H9 (cell line): ENCODE measurements around the gene ZWILCH. TPM values are rescaled to one million over a fixed set of nuclear protein-coding genes. Genes with fewer than 3 reads are reported as not detected.

ENCODE experiments used
- DNase-seq: peaks from one replicate; pipeline ENCODE4 v3.0.0-alpha.2; 2017
- H2AFZ ChIP-seq: one replicate; pipeline ENCODE4 v1.6.1; 2013; ENCODE audit warnings: mild to moderate bottlenecking, low read length, control low read depth, moderate library complexity
- H2AK5ac ChIP-seq: 2 replicates; pipeline ENCODE4 v1.6.1; 2013; ENCODE audit warnings: low read length, control low read depth, mixed read lengths; ENCODE audit not compliant: insufficient read length
- H2BK120ac ChIP-seq: one replicate; pipeline ENCODE4 v1.6.1; 2013; ENCODE audit warnings: low read depth, mild to moderate bottlenecking, low read length, control low read depth, inconsistent platforms; ENCODE audit not compliant: poor library complexity, severe bottlenecking
- H2BK12ac ChIP-seq: 2 replicates; pipeline ENCODE4 v1.6.1; 2013; ENCODE audit warnings: low read length, control low read depth, mixed read lengths, low read depth; ENCODE audit not compliant: insufficient read length
- H2BK15ac ChIP-seq: 2 replicates; pipeline ENCODE4 v1.6.1; 2013; ENCODE audit warnings: low read depth, low read length, control low read depth
- H2BK20ac ChIP-seq: one replicate; pipeline ENCODE4 v1.6.1; 2013; ENCODE audit warnings: low read depth, mild to moderate bottlenecking, low read length, control low read depth, inconsistent platforms; ENCODE audit not compliant: poor library complexity, severe bottlenecking
- H2BK5ac ChIP-seq: 2 replicates; pipeline ENCODE4 v1.6.1; 2013; ENCODE audit warnings: low read length, control low read depth, mixed read lengths; ENCODE audit not compliant: insufficient read length
- H3K14ac ChIP-seq: 2 replicates; pipeline ENCODE4 v1.6.1; 2013; ENCODE audit warnings: low read length, control low read depth; ENCODE audit not compliant: insufficient read depth
- H3K18ac ChIP-seq: 2 replicates; pipeline ENCODE4 v1.6.1; 2013; ENCODE audit warnings: low read depth, mild to moderate bottlenecking, mixed read lengths, low read length, control low read depth; ENCODE audit not compliant: insufficient read length
- H3K23ac ChIP-seq: 2 replicates; pipeline ENCODE4 v1.6.1; 2013; ENCODE audit warnings: low read length, control low read depth, mixed read lengths, low read depth; ENCODE audit not compliant: insufficient read length
- H3K23me2 ChIP-seq: 2 replicates; pipeline ENCODE4 v1.6.1; 2013; ENCODE audit warnings: low read depth, mild to moderate bottlenecking, mixed read lengths, low read length, control low read depth; ENCODE audit not compliant: insufficient read length, poor library complexity, severe bottlenecking
- H3K27ac ChIP-seq: 2 replicates; pipeline ENCODE4 v1.5.1; 2013; ENCODE audit warnings: low read length, control low read depth, mixed read lengths, low read depth; ENCODE audit not compliant: insufficient read length
- H3K27me3 ChIP-seq: 2 replicates; pipeline ENCODE4 v1.6.1; 2013; ENCODE audit warnings: low read length, control low read depth, inconsistent platforms; ENCODE audit not compliant: insufficient read depth
- H3K4ac ChIP-seq: 2 replicates; pipeline ENCODE4 v1.6.1; 2013; ENCODE audit warnings: low read depth, mild to moderate bottlenecking, control low read depth, inconsistent platforms, low read length, moderate library complexity
- H3K4me1 ChIP-seq: 2 replicates; pipeline ENCODE4 v1.6.1; 2013; ENCODE audit warnings: low read length, control low read depth, inconsistent platforms; ENCODE audit not compliant: insufficient read depth
- H3K4me2 ChIP-seq: 2 replicates; pipeline ENCODE4 v1.6.1; 2013; ENCODE audit warnings: low read length, control low read depth, mixed read lengths; ENCODE audit not compliant: insufficient read length, insufficient read depth
- H3K56ac ChIP-seq: 2 replicates; pipeline ENCODE4 v1.6.1; 2013; ENCODE audit warnings: low read depth, mild to moderate bottlenecking, mixed read lengths, low read length, control low read depth; ENCODE audit not compliant: insufficient read length
- H3K79me1 ChIP-seq: 2 replicates; pipeline ENCODE4 v1.6.1; 2013; ENCODE audit warnings: low read depth, mild to moderate bottlenecking, moderate library complexity, low read length, control low read depth, inconsistent platforms; ENCODE audit not compliant: insufficient read depth, poor library complexity, severe bottlenecking
- H3K79me2 ChIP-seq: 2 replicates; pipeline ENCODE4 v1.6.1; 2013; ENCODE audit warnings: low read length, control low read depth, inconsistent platforms; ENCODE audit not compliant: insufficient read depth
- H3K9ac ChIP-seq: 2 replicates; pipeline ENCODE4 v1.6.1; 2013; ENCODE audit warnings: low read length, control low read depth, mixed read lengths; ENCODE audit not compliant: insufficient read length; ENCODE audit errors: extremely low read depth
- H3K9me3 ChIP-seq: one replicate; pipeline ENCODE4 v1.6.1; 2013; ENCODE audit warnings: low read depth, low read length, inconsistent platforms; ENCODE audit not compliant: control insufficient read depth
- H3T11ph ChIP-seq: one replicate; pipeline ENCODE4 v1.6.1; 2013; ENCODE audit warnings: mild to moderate bottlenecking, low read length, control low read depth, inconsistent platforms
- H4K20me1 ChIP-seq: one replicate; pipeline ENCODE4 v1.6.1; 2013; ENCODE audit not compliant: control insufficient read depth, insufficient read length, insufficient read depth
- H4K5ac ChIP-seq: 2 replicates; pipeline ENCODE4 v1.6.1; 2013; ENCODE audit warnings: low read depth, mild to moderate bottlenecking, mixed read lengths, low read length, control low read depth; ENCODE audit not compliant: insufficient read length
- H4K8ac ChIP-seq: replicated peaks from 2 replicates; pipeline ENCODE4 v1.6.1; 2013; ENCODE audit warnings: low read length, control low read depth, mixed read lengths, low read depth; ENCODE audit not compliant: insufficient read length
- H4K91ac ChIP-seq: 2 replicates; pipeline ENCODE4 v1.6.1; 2013; ENCODE audit warnings: low read depth, mild to moderate bottlenecking, moderate library complexity, mixed read lengths, low read length, control low read depth; ENCODE audit not compliant: insufficient read length
- H3K27ac Mint-ChIP-seq, 3 experiments: 2 replicates in 2 of 3; 3 replicates in 1 of 3; pipeline ENCODE4 v1.8.0; 2020 to 2021; ENCODE audit warnings: mixed read lengths in 3 of 3, mild to moderate bottlenecking in 1 of 3, moderate library complexity in 1 of 3
- H3K27me3 Mint-ChIP-seq: 2 replicates; pipeline ENCODE4 v1.8.0; 2021; ENCODE audit warnings: low read depth, mild to moderate bottlenecking, moderate library complexity, mixed read lengths
- H3K36me3 Mint-ChIP-seq, 3 experiments: 2 replicates in 2 of 3; 3 replicates in 1 of 3; pipeline ENCODE4 v1.8.0; 2020 to 2021; ENCODE audit warnings: low read depth in 3 of 3, mixed read lengths in 3 of 3; ENCODE audit not compliant: insufficient read depth in 1 of 3
- H3K4me1 Mint-ChIP-seq, 2 experiments: 2 replicates each; pipeline ENCODE4 v1.8.0; 2020; ENCODE audit warnings: mixed read lengths in 2 of 2
- H3K4me3 Mint-ChIP-seq, 2 experiments: 2 replicates in 1 of 2; 3 replicates in 1 of 2; pipeline ENCODE4 v1.8.0; 2020 to 2021; ENCODE audit warnings: mild to moderate bottlenecking in 2 of 2, mixed read lengths in 2 of 2, moderate library complexity in 1 of 2
- H3K9me3 Mint-ChIP-seq, 2 experiments: 2 replicates in 1 of 2; 3 replicates in 1 of 2; pipeline ENCODE4 v1.8.0; 2020; ENCODE audit warnings: mild to moderate bottlenecking in 2 of 2, mixed read lengths in 2 of 2, moderate library complexity in 1 of 2
- WGBS: extraction: QIAGEN DNeasy Blood & Tissue Kit; methylation state at CpG from one replicate; pipeline ENCODE4 v1.1.7; 2013; ENCODE audit warnings: missing lambda C conversion rate, low lambda C conversion rate, mixed read lengths; ENCODE audit not compliant: insufficient read length; ENCODE audit errors: extremely low coverage; 5-methylcytosine and 5-hydroxymethylcytosine counted together
- total RNA-seq: library from RNA; stranded (reverse); gene quantifications from 2 replicates; pipeline ENCODE4 v1.2.1, GENCODE V29; 2021
- TF ChIP-seq, protein P1 (sequence below): fragments of 200-600 bp; sonication (generic); conservative IDR thresholded peaks from 3 replicates; pipeline ENCODE4 v1.8.0; 2021; ENCODE audit warnings: antibody characterized with exemption, mild to moderate bottlenecking

The ZWILCH gene
- total RNA-seq, 1 experiment from 2014 or later, result 47.2 TPM

DNA sequence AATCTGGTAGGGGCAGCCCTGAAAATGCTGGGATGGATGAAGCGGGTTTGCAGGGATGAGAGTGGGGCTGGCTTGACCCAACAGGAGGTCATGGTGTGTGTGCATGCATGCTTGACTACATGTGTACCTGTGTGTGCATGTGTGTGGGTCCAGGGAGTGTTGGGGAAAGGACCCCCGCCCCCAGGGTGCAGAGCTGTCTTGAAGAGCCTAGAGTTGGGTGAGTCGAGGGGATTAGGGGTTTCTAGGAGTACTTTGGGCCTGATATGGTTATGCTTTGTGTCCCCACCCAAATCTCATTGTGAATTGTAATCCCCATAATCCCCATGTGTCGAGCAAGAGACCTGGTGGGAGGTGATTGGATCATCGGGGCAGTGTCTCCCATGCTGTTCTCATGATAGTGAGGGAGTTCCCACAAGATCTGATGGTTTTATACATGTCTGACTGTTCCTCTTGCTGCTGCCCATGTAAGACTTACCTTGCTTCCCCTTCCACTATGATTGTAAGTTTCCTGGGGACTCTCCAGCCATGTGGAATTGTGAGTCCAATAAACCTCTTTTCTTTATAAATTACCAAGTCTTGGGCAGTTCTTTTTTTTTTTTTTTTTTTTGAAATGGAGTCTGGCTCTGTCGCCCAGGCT lies 65.8 kb downstream of the ZWILCH start:
- WGBS, result no CpG with 5 or more reads among the region's 6 CpGs
- Mint-ChIP-seq H3K36me3 (no peaks in the 10 kb centered on the region; a peak in 1 of 7 replicates), H3K27me3 (no peaks in the 10 kb centered on the region; the same call in 1 of the 2 replicates), H3K9me3 (no peaks in the 10 kb centered on the region), H3K27ac (no peak overlapping the region), H3K4me3 (no peak overlapping the region), H3K4me1 (peaks cover 9 to 14% of the 10 kb centered on the region in 2 experiments)
- Histone ChIP-seq H3K27ac (no peak overlapping the region), H3K4me1 (peaks cover 2% of the 10 kb centered on the region; the same call in 1 of the 2 replicates), H2BK5ac (no peak overlapping the region), H3K9ac (no peak overlapping the region), H4K20me1 (no peaks in the 10 kb centered on the region), H3K27me3 (no peaks in the 10 kb centered on the region), H3K79me2 (no peaks in the 10 kb centered on the region), H2AFZ (no peak overlapping the region), H3K4ac (no peak overlapping the region), H2AK5ac (no peak overlapping the region), H3K23ac (no peak overlapping the region), H3K4me2 (no peak overlapping the region), H4K8ac (no peak overlapping the region), H2BK20ac (no peak overlapping the region), H3K79me1 (no peaks in the 10 kb centered on the region), H2BK12ac (no peak overlapping the region), H3K14ac (no peak overlapping the region), H2BK15ac (no peak overlapping the region), H2BK120ac (no peak overlapping the region), H3K9me3 (no peaks in the 10 kb centered on the region), H3K23me2 (no peaks in the 10 kb centered on the region), H4K91ac (no peak overlapping the region), H3K56ac (no peak overlapping the region), H4K5ac (no peak overlapping the region), H3K18ac (no peak overlapping the region), H3T11ph (no peak overlapping the region)
- no peak for DNase-seq
- TF ChIP-seq, protein P1, sequence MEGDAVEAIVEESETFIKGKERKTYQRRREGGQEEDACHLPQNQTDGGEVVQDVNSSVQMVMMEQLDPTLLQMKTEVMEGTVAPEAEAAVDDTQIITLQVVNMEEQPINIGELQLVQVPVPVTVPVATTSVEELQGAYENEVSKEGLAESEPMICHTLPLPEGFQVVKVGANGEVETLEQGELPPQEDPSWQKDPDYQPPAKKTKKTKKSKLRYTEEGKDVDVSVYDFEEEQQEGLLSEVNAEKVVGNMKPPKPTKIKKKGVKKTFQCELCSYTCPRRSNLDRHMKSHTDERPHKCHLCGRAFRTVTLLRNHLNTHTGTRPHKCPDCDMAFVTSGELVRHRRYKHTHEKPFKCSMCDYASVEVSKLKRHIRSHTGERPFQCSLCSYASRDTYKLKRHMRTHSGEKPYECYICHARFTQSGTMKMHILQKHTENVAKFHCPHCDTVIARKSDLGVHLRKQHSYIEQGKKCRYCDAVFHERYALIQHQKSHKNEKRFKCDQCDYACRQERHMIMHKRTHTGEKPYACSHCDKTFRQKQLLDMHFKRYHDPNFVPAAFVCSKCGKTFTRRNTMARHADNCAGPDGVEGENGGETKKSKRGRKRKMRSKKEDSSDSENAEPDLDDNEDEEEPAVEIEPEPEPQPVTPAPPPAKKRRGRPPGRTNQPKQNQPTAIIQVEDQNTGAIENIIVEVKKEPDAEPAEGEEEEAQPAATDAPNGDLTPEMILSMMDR, result no peak
